GM19240 (cell line): ENCODE results near the gene GPC6.

Experiments used
- DNase-seq: peaks from one replicate; pipeline ENCODE4 v3.0.0; 2011; ENCODE audit warnings: low spot score; ENCODE audit not compliant: insufficient read length

GPC6 gene

GRCh38 chr13:94028650-94029049 lies 802.0 kb downstream of the GPC6 start:
- no peak for DNase-seq

- DNase-seq: no peak
Observed at GRCh38 chr13:94030415-94031119, 804.0 kb downstream of the GPC6 start.

GRCh38 chr13:94031609-94032008 lies 805.0 kb downstream of the GPC6 start:
- no peak for DNase-seq

DNA sequence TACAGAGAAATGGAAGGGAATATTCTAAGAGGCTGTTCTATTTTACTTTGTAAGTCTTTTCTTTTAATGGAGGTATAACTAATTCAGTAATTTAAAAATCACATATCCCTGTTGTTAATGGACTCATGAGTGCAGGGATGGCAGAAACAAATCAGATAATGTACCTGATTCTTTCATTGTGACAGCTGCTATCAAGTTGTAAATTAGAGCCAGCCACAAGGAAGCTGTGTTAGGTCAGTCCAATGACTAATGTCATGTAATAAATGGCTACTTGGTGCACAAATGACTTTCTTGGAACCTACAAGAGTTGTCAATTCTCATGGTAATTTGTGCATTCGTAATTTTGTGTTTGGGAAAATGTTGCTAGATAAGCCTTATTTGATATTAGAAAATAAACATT lies 806.5 kb downstream of the GPC6 start:
- DNase-seq: no peak

DNA sequence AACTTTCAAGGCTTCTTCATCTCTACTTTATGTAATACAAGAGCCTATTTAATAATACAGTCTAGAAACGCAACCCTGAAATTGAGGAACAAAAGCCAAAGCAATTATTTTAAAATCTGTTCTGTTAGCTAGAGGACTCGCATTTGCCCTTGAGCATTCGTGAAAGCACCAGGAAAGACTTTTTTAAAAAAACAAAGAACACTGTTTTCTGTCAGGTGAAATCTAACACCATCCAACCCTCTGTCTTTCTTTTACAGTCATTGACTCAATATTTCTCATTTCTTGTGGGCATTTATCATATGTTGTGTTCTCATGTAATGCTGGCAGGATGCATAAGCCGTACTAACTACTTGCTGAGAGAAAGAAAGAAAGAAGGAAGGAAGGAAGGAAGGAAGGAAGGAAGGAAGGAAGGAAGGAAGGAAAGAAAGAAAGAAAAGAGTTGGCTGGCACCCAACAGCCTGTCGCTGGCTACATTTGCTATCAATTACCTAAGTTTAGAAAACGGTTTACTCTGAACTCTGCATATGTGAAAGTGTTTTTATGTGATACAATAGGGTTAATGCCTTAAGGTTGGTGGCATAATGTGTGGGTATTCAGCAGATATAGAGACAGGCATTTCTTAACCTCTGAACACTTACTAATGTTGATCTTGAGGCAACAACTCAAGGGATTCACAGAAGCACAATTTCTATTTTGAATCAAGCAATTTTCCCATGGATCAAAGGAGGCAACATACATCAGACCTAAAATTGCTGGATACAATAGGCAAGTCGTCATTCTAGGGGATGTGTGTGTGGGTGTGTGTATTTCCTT lies 807.4 kb downstream of the GPC6 start:
- no peak for DNase-seq

DNA sequence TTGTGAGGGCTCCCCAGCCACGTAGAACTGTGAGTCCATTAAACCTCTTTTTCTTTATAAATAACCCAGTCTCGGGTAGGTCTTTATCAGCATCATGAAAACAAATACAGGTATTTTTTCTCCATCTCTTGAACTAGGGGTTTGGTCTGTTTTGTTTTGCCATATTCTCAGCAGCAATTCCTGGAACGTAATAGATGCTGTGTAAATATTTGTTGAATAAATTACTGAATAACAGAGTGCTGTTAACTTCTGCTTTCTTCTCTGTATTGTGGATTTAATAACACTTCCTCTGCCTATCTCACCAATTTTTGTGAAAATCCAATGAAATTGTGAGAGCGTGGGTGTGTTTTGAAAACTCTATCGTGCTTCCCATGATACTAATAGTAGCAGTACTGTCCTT lies 823.4 kb downstream of the GPC6 start:
- DNase-seq: no peak

GRCh38 chr13:94050686-94051085 lies 824.1 kb downstream of the GPC6 start:
- no peak for DNase-seq

GRCh38 chr13:94053986-94054593 lies 827.5 kb downstream of the GPC6 start:
- DNase-seq: no peak

DNA sequence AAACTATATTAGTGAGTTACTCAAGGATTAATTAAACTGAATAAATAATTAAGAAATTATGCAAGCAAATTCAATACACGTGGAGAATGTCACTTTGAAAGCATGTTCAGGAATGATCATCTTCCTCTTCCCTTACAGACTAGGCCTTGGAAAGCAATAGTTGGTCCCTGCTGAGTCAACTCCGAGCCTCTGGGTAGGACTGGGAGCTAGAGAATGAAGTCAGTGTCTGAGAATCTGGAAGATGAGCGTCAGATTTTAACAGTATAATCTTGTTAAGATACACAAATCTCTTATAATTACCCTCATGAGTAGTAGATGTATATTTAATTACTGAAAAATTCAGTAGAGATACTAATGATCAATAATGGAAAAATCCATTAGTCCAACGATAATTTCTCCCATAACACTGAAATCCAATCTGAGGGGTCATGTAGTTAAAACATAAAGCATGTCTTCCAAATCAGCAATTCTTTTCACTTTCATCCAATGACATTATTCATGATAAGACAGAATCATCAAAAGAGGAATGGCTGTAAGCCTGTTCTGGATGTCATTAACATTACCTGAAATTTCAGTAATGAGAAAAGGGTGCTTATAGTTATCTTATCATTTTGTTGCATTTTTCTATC lies 829.9 kb downstream of the GPC6 start:
- no peak for DNase-seq

DNA sequence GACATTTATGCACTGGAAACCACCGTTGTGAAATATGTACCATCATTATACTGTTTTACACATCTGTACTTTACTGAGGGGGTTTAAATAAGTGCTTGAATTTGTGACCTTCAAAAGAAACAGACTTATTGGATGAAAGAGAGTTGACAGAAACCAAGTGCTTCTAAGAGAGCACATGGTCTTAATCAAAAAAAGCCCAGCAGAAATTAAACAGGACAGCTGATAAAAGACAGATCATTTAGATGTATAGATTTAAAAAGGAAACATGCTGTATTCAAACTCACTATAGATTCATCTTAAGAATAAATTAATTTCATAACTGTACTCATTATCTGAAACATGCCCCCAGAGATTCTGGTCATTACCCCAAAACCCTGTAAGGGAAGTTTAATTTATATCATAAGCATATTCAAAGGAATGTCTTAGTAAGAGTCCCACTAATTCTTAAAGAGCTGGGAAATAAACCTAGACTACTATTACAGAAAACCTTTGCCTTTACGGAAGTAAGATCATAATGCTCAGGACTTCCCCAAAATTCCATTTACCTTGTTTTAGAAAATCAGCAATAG lies 831.1 kb downstream of the GPC6 start:
- DNase-seq: no peak

DNA sequence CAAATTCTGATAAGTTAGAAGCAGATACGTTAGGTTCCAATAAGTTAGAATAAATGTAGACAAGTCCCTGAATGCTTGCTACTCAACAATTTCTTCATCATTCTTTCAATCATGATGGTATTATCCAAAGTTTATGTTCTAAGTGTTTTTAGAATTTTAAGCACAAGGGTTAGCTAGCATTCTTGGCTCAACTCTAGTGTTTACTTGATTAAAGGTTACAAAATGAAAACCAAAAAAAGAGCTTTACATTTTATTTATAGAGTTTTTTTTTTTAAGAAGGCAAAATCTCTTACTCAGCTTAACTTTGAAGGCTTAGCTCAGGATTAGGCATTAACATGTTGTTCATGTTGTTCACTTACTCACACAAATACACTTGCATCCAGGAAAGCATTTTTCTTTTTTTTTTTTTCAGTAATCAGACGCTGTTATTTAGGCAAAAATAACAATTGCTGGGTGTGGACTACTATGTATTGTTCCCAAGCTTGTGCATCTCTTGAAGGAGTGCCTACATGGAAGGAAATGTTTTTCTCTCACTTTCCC lies 832.3 kb downstream of the GPC6 start:
- DNase-seq: no peak

DNA sequence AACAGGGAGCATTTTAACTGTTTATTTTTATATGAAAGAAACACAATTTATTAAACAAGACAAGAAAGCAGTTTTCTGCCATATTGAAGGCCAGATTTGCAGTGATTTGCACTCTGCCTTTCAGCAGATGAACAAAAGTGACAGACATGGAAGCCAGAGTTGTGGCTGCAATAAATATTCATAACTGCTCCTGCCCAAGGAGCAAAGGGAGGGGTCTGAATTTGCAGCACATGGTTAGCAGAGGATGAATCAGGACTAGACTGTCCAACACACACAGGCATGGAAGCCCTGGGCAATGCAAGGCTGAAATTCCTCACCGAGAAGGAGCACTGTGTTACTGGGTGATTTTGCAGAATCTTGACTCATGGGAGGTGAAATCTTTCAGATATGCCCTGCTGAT lies 834.7 kb downstream of the GPC6 start:
- no peak for DNase-seq

GRCh38 chr13:94063096-94063495 lies 836.5 kb downstream of the GPC6 start:
- DNase-seq: no peak

GRCh38 chr13:94063848-94064247 lies 837.2 kb downstream of the GPC6 start:
- DNase-seq: no peak

DNA sequence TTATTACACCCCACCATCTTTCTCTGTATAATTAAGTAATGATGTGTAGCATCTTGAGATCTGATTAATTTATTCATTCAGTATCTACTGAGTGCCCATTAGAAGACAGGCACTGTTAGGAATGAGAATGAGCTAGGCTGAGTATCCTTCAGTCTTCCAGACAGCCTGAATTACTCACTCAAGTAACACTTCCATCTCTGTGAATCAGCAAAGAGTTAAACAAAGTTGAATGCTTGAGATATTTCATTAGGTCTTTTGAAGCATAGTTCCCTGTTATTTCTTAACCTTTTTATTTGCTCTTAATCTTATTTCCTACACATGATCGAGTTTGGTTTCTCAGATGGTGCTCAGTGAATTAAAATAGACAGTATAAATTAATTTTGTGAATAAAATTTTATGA lies 839.1 kb downstream of the GPC6 start:
- no peak for DNase-seq

DNA sequence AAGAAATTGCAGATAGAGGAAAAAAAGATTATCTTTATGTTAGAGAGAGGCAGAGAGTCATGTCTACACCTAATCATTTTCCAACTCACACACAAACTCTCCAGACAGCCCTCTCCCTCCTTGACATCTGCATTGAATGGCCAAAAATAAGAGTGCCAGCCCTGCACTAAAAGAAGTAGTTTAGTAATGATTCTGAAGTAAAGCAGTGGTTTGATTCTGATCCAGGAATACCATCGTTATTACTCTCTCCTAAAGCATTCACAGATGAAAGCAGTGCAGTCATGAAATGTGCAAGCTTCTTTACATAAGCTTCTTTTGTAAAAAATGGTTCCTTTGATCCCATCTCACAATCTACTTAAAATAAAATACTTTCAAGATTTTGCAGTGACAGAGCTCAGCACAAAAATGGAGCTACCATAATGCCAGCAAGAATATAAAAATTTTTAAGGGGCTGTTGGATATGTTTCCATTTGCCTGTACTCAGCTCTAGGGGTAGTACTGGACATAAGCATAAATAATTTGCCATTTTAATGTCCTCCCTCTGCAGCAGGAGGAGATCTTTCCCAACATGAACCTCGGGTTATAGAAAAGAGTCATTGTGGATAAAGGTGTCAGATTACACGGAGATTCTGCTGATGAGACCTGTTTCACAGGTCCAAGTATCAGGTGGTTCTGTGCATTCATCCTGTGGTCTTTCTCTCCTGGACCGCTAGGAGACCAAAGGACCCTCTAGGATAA lies 846.6 kb downstream of the GPC6 start:
- DNase-seq: no peak

GRCh38 chr13:94079876-94080275 lies 853.3 kb downstream of the GPC6 start:
- no peak for DNase-seq

DNA sequence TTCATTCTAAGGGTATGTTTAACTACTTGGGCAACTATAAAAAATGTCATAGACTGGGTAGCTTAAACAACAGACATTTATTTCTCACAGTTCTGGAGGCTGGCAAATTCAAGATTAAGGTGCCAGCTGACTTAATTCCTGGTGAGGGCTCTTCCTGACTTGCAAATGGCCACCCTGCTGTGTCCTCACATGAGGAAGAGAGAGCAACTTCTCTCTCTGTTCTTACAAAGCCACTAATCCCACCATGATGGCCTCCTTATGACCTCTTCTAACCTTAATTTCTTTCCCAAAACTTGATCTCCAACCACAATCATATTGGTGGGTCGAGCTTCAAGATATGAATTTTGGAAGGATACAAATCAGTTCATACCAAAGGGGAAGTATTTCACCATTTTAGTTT lies 853.9 kb downstream of the GPC6 start:
- DNase-seq: no peak

- DNase-seq: no peak
Observed at GRCh38 chr13:94087100-94087499, 860.5 kb downstream of the GPC6 start.

- no peak for DNase-seq
Observed at GRCh38 chr13:94088742-94089141, 862.1 kb downstream of the GPC6 start.
